GM18870 (cell line): Measurements from ENCODE around the gene FREM2.

ENCODE experiments used
- ATAC-seq: cut with Tn5 transposase; IDR thresholded peaks from one replicate; pipeline ENCODE4 v1.9.1; 2021; ENCODE audit warnings: moderate library complexity; ENCODE audit not compliant: unreplicated experiment

FREM2 gene

DNA sequence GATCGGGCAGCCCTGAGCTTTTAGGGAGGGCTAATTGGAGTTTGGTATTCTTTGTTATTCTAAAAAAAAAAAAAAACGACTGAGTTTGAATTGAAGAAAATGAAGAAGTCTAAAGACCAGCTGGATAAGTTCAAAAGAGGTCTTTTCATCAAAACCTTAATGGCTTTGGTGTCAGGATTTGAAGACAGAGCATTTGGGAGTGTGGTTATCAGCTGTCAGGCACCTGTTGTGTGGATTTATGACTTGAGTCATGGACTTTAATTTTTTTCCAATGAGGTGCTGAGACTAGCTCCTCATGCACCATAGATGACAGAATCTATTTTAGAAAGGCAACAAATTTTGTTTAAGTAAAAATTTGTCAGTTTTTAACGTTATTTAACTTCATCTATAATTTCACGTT, 72.5 kb downstream of the FREM2 start:
- ATAC-seq: no peak

GRCh38 chr13:38763446-38764381, 76.8 kb downstream of the FREM2 start:
- no peak for ATAC-seq

DNA sequence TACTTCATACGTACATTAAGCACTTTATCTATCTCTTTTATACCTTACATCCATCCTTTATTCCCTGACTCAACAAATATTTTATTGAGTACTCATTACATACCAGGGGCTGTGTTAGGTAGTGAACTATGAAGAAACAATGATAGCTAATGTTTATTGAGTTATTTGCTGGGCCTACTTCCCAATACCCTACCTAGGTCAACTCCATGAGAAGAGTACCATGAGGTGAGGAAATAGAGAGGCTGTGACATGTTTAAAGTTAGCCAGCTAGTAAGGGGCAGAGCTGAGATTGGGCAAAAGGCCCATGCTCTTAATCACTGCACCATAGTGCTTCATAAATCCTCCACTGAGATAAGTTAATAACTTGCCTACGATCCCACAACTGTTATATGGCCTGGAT, 79.9 kb downstream of the FREM2 start:
- ATAC-seq: no peak

DNA sequence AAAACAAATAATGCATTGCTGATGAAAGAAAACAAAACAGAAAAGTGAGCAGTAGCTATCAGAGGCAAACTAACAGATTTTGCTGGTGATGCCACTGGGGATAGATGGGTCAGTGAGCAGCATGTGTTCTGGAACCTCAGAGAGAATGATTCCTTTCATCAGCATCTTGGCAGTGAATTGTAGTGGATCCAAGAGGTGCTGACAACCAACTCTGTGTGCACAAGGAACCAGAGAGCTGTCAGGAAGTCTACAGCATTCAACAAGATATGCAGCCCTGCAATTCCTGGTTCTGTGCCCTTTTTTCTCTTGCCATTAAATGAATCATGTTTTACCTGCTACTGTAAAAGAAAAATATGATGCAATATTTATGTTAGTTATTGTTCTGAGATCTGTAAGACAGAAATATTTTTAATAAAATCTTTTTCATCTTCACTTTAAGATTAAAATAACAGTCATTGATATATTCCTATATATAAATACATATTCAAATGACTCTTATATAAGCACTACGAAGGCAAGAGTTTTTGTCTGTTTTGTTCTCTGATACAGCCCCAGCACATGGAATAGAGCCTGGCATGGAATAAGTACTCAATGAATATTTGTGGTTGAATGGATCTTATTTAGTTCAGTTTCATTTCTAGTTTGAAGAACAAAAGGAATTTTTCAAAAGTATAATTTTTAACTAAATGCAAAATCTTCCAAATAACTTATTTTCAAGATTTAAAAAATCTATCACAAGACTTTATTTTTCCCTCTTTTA, 80.8 kb downstream of the FREM2 start:
- ATAC-seq: no peak

DNA sequence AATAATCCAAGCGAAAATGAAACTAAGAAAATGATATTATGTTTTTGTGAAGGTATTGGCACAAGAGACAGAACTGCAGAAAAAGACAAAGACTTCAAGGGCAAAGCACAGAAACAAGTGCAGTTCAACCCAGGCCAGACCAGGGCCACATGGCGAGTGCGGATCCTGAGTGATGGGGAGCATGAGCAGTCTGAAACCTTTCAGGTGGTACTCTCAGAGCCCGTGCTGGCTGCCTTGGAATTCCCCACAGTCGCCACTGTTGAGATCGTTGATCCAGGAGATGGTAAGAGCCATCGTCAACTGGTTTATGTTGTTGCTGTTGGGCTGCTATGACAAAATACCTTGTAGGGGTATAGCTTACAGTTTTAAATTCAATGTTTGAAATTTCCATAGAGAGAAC, 82.6 kb downstream of the FREM2 start:
- no peak for ATAC-seq

DNA sequence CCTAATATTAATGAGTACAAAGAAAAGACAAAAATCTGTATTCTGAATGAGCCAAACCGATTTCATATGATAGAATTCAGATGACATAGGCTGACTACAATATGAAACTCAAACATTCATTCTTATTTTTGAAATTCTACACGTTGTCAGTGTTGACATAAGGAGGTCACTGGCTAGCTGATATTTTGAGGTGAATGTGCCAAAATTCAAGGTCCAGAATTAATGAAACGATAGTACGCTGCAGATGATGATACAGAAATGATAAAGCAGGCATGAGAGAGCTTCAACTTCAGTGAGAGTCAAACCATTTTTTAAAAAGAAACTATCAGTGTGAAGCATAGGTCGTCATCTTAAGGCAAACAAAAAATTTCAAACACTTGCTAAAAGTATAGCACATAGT, 88.2 kb downstream of the FREM2 start:
- no peak for ATAC-seq

GRCh38 chr13:38777347-38778119, 90.7 kb downstream of the FREM2 start:
- no peak for ATAC-seq

DNA sequence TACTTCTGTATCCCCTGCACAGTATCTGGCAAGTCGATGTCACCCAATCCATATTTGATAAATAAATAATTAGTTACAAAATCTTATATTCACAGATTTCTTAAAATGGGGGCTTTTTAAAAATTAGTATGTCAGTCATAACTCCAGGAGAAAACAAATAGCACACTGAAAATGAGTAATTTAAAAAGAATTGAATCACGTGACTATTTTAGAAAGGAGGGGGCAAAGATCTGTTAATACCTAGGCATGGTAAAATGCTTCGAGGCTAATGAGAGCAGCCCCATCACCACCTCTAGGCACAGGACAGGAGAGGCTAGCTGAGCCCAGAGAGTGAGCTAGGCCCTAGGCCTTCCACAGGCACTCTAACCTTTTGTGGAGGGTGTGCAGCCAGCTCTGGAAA, 94.7 kb downstream of the FREM2 start:
- ATAC-seq: no peak

GRCh38 chr13:38784036-38784880, 97.4 kb downstream of the FREM2 start:
- ATAC-seq: no peak

DNA sequence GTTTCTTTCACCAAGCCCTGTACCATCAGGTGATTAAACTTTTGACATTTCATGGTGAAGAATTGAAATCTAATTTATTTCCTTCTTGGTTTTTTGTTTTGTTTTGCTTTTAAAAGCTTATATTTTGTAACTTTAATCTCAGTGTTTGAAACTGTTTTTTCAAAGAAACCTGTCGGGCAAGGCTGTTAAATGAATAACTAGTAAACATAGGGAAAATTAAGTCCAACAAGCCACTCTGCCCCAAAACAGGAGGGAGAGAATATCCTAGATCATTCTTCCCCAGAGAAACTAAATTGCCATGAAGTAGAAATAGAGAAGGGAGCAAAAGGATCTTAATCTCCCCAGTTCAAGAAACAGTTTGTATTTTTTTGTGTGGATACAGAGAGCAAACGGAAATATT, 98.2 kb downstream of the FREM2 start:
- no peak for ATAC-seq

GRCh38 chr13:38785490-38785889, 98.6 kb downstream of the FREM2 start:
- ATAC-seq: no peak

- ATAC-seq: no peak
Measured at GRCh38 chr13:38787550-38787949, 100.7 kb downstream of the FREM2 start.

DNA sequence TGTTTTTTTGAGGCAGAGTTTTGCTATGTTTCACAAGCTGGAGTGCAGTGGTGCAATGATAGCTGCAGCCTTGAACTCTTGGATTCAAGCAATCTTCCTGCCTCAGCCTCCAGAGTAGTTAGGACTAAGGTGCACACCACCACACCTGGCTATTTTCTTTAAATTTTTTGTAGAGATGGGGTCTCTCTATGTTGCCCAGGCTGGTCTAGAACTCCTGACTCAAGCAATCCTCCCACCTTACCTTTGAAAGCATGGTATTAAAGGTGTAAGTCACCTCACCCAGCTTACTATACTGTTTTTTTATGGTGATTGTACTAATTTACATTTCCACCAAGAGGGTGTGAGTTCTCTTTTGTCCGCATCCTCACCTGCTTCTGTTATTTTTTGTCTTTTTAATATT, 110.0 kb downstream of the FREM2 start:
- ATAC-seq: no peak

GRCh38 chr13:38803531-38803930, 116.7 kb downstream of the FREM2 start:
- no peak for ATAC-seq

- ATAC-seq: no peak
Measured at GRCh38 chr13:38804061-38804460, 117.2 kb downstream of the FREM2 start.

DNA sequence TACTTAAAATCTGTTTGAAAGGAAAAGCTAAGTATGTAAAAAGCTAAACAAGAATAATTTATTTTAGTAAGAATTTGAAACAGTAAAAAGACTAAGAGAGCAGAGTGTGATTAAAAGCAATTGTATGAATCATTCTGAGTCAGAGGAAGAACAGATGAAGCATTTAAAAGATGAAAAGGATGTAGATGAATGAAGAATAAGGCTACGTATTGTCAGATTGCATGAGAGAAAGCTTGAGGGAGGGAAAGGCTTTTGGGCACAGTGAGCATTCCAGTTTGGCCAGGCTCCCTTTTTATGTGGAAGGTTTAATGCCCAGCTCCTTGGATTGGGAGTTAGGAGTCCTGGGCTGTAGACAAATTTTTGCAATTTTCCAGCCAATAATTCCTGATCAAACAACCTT, 117.7 kb downstream of the FREM2 start:
- ATAC-seq: no peak

DNA sequence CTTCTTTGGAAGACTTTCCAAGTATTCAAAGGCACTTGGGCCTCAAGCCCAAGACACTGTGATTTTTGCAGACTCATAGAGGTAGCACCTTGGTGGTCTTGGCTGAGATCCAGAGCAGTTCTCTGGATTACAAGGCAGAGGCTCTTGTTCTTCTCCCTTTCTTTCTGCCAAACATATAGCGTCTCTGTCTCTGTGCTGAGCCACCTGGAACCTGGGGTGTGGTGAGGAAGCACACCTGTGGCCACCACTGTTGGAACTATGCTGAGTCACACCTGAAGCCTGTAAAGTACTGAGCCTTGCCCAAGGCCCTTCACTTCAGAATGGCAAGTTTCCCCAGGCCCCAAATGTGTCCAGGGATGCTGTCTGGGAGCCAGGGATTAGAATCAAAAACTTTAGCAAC, 127.5 kb downstream of the FREM2 start:
- ATAC-seq: no peak

DNA sequence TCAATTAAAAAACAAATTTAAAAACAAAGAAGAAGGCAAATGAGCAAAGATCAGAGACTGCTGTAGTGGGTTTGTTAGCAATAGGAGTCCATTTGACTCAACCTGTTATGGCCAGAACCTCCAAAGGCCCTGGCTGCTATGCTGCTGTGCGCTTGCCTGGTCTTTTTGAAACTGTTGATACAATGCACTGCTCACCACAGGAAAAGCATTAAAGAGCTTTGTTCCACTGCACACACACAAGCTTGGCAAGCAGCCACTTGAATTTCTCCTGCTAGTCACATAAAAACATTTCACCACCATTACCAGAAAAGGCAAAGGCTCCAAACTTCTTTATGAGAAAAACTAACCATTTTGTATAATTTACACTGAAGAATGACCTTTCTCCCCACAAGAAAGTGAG, 132.2 kb downstream of the FREM2 start:
- no peak for ATAC-seq

GRCh38 chr13:38819596-38819995, 132.7 kb downstream of the FREM2 start:
- ATAC-seq: no peak

DNA sequence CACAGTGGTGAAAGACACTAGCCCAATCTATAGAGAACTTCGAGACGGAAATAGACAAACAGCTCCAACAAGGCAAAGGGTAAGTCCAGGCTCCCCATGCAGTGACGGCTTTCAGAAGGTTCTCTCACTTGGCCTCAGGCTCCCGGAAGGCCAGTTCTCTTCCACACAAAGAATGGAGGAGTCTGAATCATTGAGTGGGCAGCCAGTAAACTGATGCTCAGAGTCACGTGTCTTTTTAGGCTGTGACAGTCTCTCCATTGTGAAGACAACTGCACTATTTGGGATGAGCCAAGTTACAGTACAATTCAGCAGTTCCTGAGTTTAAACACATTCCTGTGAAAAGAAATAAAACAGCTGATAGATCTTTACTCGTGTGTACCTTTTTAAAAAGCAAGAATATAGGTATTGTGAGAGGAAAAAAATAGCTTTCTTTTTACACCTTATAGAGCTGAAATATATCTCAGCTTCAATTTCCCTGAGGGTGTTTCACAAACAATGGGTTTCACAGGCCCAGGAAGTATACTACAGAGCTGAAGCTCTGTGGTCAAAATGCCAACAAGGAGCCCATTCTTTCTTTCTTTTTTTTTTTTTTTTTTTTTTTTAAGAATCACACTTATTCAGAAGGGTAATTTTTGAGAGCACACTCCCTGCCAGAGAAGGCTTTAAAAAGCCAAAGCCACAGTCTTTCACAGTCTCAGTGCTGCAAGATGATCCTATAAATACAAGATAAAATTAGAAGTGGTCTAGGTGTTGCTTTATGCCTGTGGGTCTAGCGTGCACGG, 135.1 kb downstream of the FREM2 start:
- ATAC-seq: peak; percentile 38
